Hematopoietic multipotent progenitor cell treated with erythropoietin and hydrocortisone succinate and interleukin-3 and kit ligand, for 17 days (in vitro differentiated cells): Measurements from ENCODE around the gene BTBD2.

ENCODE experiments used
- DNase-seq: peaks from one replicate; pipeline ENCODE4 v3.0.0-alpha.2; 2015; ENCODE audit warnings: low spot score

BTBD2 gene

GRCh38 chr19:1959928-1960589, 55.5 kb downstream of the BTBD2 start:
- DNase-seq = no peak

DNA sequence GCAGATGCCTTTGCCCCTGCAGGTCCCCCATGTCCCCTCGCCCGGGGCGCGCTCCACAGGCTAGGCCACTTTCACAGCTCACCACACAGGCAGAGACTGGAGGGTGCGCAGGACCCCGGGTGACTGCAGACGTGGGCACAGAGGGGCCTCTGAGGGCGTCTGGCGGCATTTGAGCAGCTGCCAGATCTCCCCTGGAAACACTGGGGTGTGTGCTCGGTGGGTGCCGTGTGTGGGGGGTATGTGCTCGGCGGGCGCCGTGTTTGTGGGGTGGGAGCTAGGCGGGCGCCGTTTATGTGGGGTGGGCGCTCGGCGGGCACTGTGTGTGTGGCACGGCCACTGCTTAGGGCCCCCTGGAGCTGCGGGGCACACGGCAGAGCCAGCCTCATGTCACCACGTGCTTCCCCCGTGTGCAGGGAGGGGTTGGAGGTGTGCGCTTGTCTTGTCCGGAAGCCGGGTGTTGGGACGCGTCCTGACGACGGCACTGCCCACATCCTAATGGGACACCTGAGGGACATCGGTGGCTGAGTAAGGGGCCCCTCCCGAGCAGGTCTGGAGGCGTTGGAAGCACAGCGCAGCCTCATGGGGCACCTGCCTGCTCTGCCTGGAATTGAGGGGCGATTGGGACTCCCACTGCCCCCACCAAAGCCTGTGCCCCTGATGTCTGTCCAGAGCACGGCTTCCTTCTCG, 57.8 kb downstream of the BTBD2 start:
- no peak for DNase-seq

DNA sequence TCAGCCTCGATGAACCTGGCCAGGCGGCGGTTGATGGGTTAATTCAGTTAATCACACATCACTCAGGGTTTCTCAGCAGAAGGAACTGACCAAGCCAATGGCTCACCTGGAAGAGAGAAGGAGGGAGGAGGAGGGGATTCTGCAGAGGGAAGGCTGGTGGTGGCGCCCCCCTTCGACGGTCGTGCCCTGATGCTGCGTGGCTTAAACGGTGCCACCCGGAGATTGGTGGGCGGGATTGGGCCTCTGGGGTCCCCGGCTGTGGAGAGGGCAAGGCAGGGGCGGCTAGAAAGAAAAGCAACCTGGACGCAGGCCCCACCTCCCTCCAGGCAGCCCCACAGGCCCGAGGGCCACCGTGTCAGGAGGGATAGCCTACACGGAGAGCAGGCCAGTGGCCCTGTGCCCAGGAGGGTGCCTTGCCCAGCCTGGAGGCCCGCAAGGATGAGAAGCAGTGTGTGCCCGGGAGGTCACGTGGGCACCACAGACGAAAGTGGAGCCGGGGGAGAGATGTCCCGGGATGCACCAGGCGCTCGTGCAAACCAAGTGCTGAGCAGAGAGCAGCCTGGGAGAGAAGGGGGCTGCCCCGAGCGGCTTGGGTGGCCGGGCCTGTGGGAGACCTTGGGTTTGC, 58.5 kb downstream of the BTBD2 start:
- no peak for DNase-seq

DNA sequence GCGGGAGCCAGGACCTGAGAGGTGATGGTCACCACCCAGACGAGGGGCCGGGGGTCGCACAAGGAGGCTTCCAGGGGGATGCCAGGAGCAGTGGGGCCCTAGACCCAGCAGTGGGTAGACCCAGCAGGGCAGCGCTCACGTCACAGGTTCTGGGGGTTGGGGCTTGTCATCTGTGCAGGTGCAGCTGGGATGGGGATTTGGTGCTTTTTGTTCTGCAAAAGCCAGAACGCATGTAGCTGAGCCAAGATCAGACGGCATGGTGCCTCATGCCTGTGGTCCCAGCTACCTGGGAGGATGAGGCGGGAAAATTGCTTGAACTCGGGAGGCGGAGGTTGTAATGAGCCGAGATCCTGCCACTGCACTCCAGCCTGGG, 59.4 kb downstream of the BTBD2 start:
- no peak for DNase-seq

- peak; percentile 12 for DNase-seq
Measured at GRCh38 chr19:1955171-1956121, 60.1 kb downstream of the BTBD2 start.

GRCh38 chr19:1954532-1954933, 61.0 kb downstream of the BTBD2 start:
- no peak for DNase-seq

DNA sequence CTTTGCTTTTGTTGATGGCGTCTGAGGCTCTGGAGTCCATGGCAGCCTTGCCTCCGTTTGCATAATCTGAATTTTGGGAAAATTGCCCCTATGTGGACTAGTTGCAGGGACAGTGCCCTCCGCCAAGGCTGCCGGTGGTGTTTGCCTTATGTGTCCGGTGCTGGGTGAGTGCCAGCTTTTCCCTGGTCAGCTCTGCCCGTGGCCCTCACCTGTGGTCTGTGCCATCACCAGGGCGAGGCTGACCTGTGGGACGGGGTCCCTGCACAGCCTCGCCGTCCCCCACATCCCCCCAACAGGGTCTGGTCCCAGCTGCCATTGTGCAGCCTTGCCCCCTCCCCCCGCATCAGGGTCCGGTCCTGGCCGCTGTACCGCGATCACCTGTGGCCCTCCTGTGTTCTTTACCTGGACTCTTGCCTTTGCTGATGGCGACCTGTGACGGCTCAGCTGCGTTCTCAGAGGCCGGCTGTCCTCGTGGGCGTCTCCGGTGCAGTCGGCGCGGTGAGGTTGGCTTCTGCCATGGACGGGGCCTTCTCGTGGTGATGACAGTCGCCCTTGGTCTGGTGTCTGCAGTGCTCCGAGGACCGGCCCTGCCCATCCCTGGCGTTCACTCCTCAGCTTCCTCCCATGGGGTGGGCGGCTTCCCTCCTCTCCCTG, 61.9 kb downstream of the BTBD2 start:
- no peak for DNase-seq

- no peak for DNase-seq
Measured at GRCh38 chr19:1953037-1953436, 62.5 kb downstream of the BTBD2 start.

- DNase-seq = peak; percentile 29
Measured at GRCh38 chr19:1952635-1953034, 62.9 kb downstream of the BTBD2 start.

- no peak for DNase-seq
Measured at GRCh38 chr19:1950640-1951039, 64.9 kb downstream of the BTBD2 start.

DNA sequence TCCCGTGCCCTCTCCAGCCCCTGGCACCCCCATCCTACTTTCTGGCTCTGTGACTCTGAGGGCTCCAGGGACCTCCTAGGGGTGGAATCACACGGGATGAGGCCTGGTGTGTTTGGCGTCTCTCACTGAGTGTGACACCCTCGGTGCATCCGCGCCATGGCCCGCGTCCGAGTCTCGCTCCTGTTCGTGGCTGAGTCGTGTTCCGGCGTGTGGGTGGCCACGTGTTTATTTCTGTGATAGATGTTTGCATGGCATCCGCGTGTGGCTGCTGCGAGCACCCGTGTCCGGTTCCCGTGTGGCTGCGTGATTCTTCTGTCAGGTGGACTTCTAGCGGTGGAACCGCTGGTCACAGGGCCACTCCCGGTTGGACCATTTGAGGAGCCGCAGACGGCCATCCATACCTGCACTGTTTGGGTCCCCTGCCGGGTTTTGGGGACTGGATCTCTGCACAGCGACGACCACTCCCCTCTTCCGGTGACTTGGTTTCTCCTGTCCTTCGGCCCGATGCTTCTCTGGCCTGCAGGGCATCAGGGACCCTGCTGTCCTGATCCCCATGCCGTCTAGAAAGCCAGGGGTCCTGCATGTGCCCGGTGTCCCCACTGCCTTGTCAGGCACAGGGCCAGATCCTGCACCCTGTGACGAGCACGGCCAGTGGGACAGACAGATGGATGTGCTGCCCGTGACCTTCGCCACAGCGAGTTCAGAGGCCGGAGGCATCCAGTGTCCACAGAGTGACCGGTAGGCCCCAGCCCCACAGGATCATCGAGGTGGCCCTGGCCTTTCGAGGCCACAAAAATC, 66.0 kb downstream of the BTBD2 start:
- no peak for DNase-seq

GRCh38 chr19:1947651-1948209, 67.8 kb downstream of the BTBD2 start:
- no peak for DNase-seq

DNA sequence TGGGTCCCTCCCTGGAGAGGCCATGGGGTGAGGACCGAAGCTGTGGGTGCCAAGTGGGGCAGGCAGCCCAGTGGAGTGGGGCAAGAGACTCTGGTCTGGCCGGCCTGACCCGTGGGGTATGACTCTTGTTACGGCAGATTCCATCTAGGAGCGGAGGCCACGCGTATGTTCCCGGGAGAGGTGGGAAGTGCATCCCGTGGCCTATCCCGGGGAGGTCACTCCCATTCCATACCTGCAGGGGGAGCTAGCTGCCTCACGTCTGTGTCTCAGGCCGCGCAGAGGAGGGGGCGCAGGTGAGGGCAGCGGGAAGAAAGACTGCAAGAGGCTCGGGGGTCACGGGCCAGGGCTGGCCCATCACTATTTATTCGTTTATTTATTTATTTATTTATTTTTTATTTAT, 69.6 kb downstream of the BTBD2 start:
- DNase-seq = peak; percentile 34

- no peak for DNase-seq
Measured at GRCh38 chr19:1944916-1945561, 70.5 kb downstream of the BTBD2 start.

DNA sequence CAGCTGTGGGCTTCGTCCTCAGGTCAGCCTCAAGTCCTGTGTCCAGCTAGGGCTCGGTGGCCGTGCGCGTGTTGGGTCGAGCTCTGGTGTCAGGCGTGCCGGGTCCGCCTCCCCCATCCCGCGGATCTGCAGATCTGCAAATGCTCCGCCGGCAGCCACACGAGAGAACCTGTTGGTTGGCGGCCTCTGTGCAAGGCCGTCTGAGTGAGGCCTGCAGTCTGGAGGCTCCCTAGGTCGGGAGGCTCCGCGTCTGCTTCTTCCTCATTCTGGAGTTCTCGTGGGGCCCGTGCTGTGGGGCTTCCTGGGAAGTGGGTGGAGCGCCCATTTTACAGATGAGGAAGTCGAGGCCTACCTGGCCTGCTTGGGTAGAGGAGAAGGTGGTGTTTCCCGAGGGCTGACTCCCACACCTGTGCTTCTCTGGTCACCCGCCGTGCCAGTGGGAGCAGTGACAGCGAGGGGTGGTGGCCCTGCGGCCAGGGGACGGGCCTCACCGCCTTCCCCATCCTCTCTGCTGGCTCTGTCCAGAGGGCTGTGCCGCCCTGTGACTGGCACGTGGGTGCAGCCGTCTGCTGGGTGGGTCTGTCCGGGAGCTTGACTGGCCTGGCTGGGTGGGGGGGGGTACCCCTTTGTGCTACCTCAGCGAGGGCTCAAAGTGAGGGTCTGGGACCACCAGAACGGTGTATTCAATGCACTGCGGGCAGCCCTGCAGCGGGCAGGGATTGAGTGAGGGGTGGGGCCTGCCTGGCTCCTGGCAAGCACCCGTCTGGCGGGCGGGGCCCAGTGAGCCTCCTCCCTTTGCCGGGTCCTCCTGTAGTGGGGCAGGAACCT, 71.2 kb downstream of the BTBD2 start:
- DNase-seq = peak; percentile 11

GRCh38 chr19:1943661-1944087, 71.8 kb downstream of the BTBD2 start:
- no peak for DNase-seq

GRCh38 chr19:1942934-1943555, 72.5 kb downstream of the BTBD2 start:
- no peak for DNase-seq

- peak; percentile 37 for DNase-seq
Measured at GRCh38 chr19:1942078-1942933, 73.2 kb downstream of the BTBD2 start.
